Panc1 (cell line): Measurements from ENCODE around the gene ZNF592. TPM values are rescaled to one million over a fixed set of nuclear protein-coding genes. Genes with fewer than 3 reads are reported as not detected.

Experiments used
- ATAC-seq: fragments of 200-7000 bp; cut with Tn5 transposase; 2 replicates; pipeline ENCODE4 v1.9.1; 2020; ENCODE audit warnings: mild to moderate bottlenecking, moderate library complexity
- BruUV-seq: library from RNA; stranded (reverse); fragments of 400-500 nt; replicated peaks from 2 replicates; lab custom pipeline; 2021; lab: Mats Ljungman, UMichigan
- CTCF ChIA-PET: fragments of 300-600 bp; sonication (Branson Sonifier 250); formaldehyde crosslinking; loops from one replicate; lab custom pipeline; 2022; ENCODE audit warnings: antibody characterized with exemption; lab: Charles Lee
- POLR2A ChIA-PET: fragments of 300-600 bp; sonication (Branson Sonifier 250); formaldehyde crosslinking; loops from one replicate; lab custom pipeline; 2022; ENCODE audit warnings: antibody characterized with exemption; lab: Charles Lee
- DNase-seq: peaks from one replicate; pipeline ENCODE4 v3.0.0-alpha.2; 2010; ENCODE audit warnings: low read depth, low spot score
- H3K27ac ChIP-seq: 2 replicates; pipeline ENCODE4 v1.5.1; 2011; ENCODE audit warnings: mild to moderate bottlenecking, low read length, inconsistent platforms
- H3K27me3 ChIP-seq: fragments of 200-500 bp; sonication (Bioruptor generic); 2 replicates; pipeline ENCODE4 v1.6.0; 2014; ENCODE audit warnings: low read length, inconsistent platforms; ENCODE audit not compliant: control insufficient read depth, insufficient read depth
- H3K36me3 ChIP-seq: fragments of 200-500 bp; sonication (Bioruptor generic); 2 replicates; pipeline ENCODE4 v1.5.1; 2014; ENCODE audit warnings: inconsistent platforms, mild to moderate bottlenecking, low read length, moderate library complexity; ENCODE audit not compliant: control insufficient read depth, insufficient read depth
- H3K4me1 ChIP-seq: 2 replicates; pipeline ENCODE4 v1.5.1; 2011; ENCODE audit warnings: inconsistent platforms, mild to moderate bottlenecking, low read length, moderate library complexity; ENCODE audit not compliant: control insufficient read depth, insufficient read depth
- H3K4me3 ChIP-seq, 2 experiments: 2 replicates each; pipeline ENCODE4 v1.5.1; 2011 to 2012; ENCODE audit warnings: low read depth in 2 of 2, low read length in 2 of 2, mild to moderate bottlenecking in 2 of 2, inconsistent platforms in 1 of 2, moderate library complexity in 1 of 2
- H3K9me3 ChIP-seq: fragments of 200-500 bp; sonication (Bioruptor generic); 2 replicates; pipeline ENCODE4 v1.5.1; 2014; ENCODE audit warnings: low read depth, mild to moderate bottlenecking, inconsistent platforms, low read length, moderate library complexity; ENCODE audit not compliant: control insufficient read depth, insufficient read depth
- CTCF ChIP-seq: fragments of 450-650 bp; IDR thresholded peaks from 2 replicates; pipeline ENCODE4 v1.5.1; 2017; ENCODE audit warnings: mild to moderate bottlenecking
- POLR2AphosphoS5 ChIP-seq: IDR thresholded peaks from 2 replicates; pipeline ENCODE4 v1.6.1; 2012; ENCODE audit warnings: mild to moderate bottlenecking, low read depth, low read length, moderate library complexity
- REST ChIP-seq, 2 experiments: IDR thresholded peaks; 2 replicates each; pipeline ENCODE4 v1.6.1; 2011 to 2012; ENCODE audit warnings: low read depth in 2 of 2, control low read depth in 1 of 2, low read length in 1 of 2, mild to moderate bottlenecking in 1 of 2, moderate library complexity in 1 of 2; ENCODE audit not compliant: insufficient read depth in 1 of 2
- SIN3A ChIP-seq: IDR thresholded peaks from 2 replicates; pipeline ENCODE4 v1.6.1; 2012; ENCODE audit warnings: low read depth, mild to moderate bottlenecking, low read length, moderate library complexity, borderline replicate concordance; ENCODE audit not compliant: insufficient read depth
- TCF7L2 ChIP-seq: IDR thresholded peaks from 2 replicates; pipeline ENCODE4 v1.6.1; 2011; ENCODE audit warnings: mild to moderate bottlenecking, low read depth, low read length, inconsistent platforms
- in situ Hi-C: cut with HindIII; loops from 2 replicates; pipeline ENCODE4 v1.10.0; 2016; ENCODE audit warnings: low sequenced_read_pairs, low pct_unique_long_range_greater_than_20kb
- intact Hi-C: fragments of 100-400 bp; cut with micrococcal nuclease; formaldehyde crosslinking; loops from one replicate; pipeline ENCODE4 v1.10.0; 2022; ENCODE audit not compliant: unreplicated experiment
- total RNA-seq: library from RNA; stranded (reverse); gene quantifications from one replicate; pipeline ENCODE4 v1.2.1, GENCODE V29; 2021; ENCODE audit not compliant: unreplicated experiment

The ZNF592 gene
- total RNA-seq, 1 experiment from 2014 or later = 34.2 TPM

- Histone ChIP-seq H3K4me1 (no peaks in the 10 kb centered on the region), H3K36me3 (no peaks in the 10 kb centered on the region), H3K9me3 (no peaks in the 10 kb centered on the region), H3K27ac (no peak overlapping the region), H3K27me3 (peaks cover 5% of the 10 kb centered on the region; the same call in 1 of the 2 replicates), H3K4me3 (no peak overlapping the region)
- intact Hi-C loops = no loop called here
- no peak for TF ChIP-seq CTCF
- no peak for TF ChIP-seq TCF7L2
- TF ChIP-seq POLR2AphosphoS5 = no peak
- TF ChIP-seq REST (IDR thresholded peaks at IDR 0.05; ENCODE audit: insufficient read depth in 1 of 2, low read depth in 2 of 2, low read length in 1 of 2) = no peak
- TF ChIP-seq SIN3A = no peak
- CTCF ChIA-PET = no interaction called here
- in situ Hi-C loops = no loop called here
- DNase-seq (no peak), ATAC-seq (no peak)
- POLR2A ChIA-PET = no interaction called here
- no TSS peak for BruUV-seq
These were observed 81.0 kb downstream of the ZNF592 start for GRCh38 chr15:84829428-84829827.

- Histone ChIP-seq H3K36me3 (no peaks in the 10 kb centered on the region), H3K4me3 (no peak overlapping the region), H3K4me1 (no peaks in the 10 kb centered on the region), H3K27me3 (peaks cover 5% of the 10 kb centered on the region; the same call in 1 of the 2 replicates), H3K27ac (no peak overlapping the region), H3K9me3 (no peaks in the 10 kb centered on the region)
- ChIA-PET POLR2A (no interaction called here), CTCF (no interaction called here)
- ATAC-seq = no peak
- BruUV-seq = no TSS peak
- DNase-seq = no peak
- no peak for TF ChIP-seq TCF7L2
- no peak for TF ChIP-seq SIN3A
- no peak for TF ChIP-seq CTCF
- no peak for TF ChIP-seq REST (IDR thresholded peaks at IDR 0.05; ENCODE audit: insufficient read depth in 1 of 2, low read depth in 2 of 2, low read length in 1 of 2)
- TF ChIP-seq POLR2AphosphoS5 = no peak
- in situ Hi-C loops (no loop called here), intact Hi-C loops (no loop called here)
These were observed 81.6 kb downstream of the ZNF592 start for GRCh38 chr15:84830036-84830435.
